Stomach (tissue), 19 donors: ENCODE data around the gene MRPS16. TPM values are rescaled to one million over a fixed set of nuclear protein-coding genes. Genes with fewer than 3 reads are reported as not detected.

ENCODE experiments used
- DNase-seq, 2 donors: peaks; one replicate each; pipeline versions ENCODE4 v3.0.0 to v3.0.0-alpha.2; 2013 to 2019
- H3K27ac ChIP-seq, 5 donors: fragments of 200-600 bp in 4 of 5; sonication (generic) in 4 of 5; one replicate each; pipeline ENCODE4 v1.5.1; 2013 to 2019; ENCODE audit warnings: mild to moderate bottlenecking in 1 of 5, moderate library complexity in 1 of 5
- H3K27me3 ChIP-seq, 3 donors: fragments of 200-600 bp; sonication (generic); one replicate each; pipeline ENCODE4 v1.5.1; 2017 to 2019; ENCODE audit warnings: mixed run types in 1 of 3
- H3K36me3 ChIP-seq, 4 donors: fragments of 200-600 bp; sonication (generic); 1 replicate in 3 of 4; 2 replicates in 1 of 4; pipeline ENCODE4 v1.5.1; 2016 to 2019
- H3K4me1 ChIP-seq, 4 donors: fragments of 200-600 bp; sonication (generic); one replicate each; pipeline ENCODE4 v1.5.1; 2016 to 2019
- H3K4me3 ChIP-seq, 4 donors: fragments of 200-600 bp; sonication (generic) in 3 of 4; one replicate each; pipeline ENCODE4 v1.5.1; 2016 to 2019; ENCODE audit warnings: mild to moderate bottlenecking in 1 of 4
- H3K9me3 ChIP-seq, 4 donors: fragments of 200-600 bp; sonication (generic); one replicate each; pipeline ENCODE4 v1.5.1; 2016 to 2019
- CTCF ChIP-seq, 7 experiments: fragments of 450-650 bp in 4 of 7; fragments of 200-600 bp in 3 of 7; sonication (generic) in 3 of 7; IDR thresholded peaks; one replicate each; pipeline ENCODE4 v1.5.1; 2016 to 2019; ENCODE audit warnings: antibody characterized with exemption in 7 of 7, control low read depth in 2 of 7, mild to moderate bottlenecking in 1 of 7
- EP300 ChIP-seq: sonication (generic); formaldehyde crosslinking; IDR thresholded peaks from one replicate; pipeline ENCODE4 v1.6.1; 2017; ENCODE audit warnings: antibody characterized with exemption
- POLR2A ChIP-seq, 4 donors: fragments of 450-650 bp; IDR thresholded peaks; one replicate each; pipeline ENCODE4 v1.6.1; 2016; ENCODE audit warnings: antibody characterized with exemption in 4 of 4, control low read depth in 2 of 4, mild to moderate bottlenecking in 1 of 4, moderate library complexity in 1 of 4
- POLR2AphosphoS5 ChIP-seq, 3 donors: sonication (generic); formaldehyde crosslinking; IDR thresholded peaks; one replicate each; pipeline ENCODE4 v1.6.1; 2016; ENCODE audit warnings: antibody characterized with exemption in 3 of 3
- WGBS, 5 donors: extraction: QIAGEN DNeasy Blood & Tissue Kit in 3 of 5; methylation state at CpG; one replicate each; pipeline versions ENCODE4 v1.1.5 to v1.1.7; 2013 to 2018; 5-methylcytosine and 5-hydroxymethylcytosine counted together
- intact Hi-C: fragments of 100-400 bp; cut with DNase I; formaldehyde crosslinking; loops from one replicate; pipeline ENCODE4 v1.15.1; 2023; ENCODE audit warnings: low total_unique reads
- long read RNA-seq, 10 donors: transcript quantifications; one replicate each; lab custom pipeline, GENCODE V29; 2026
- polyA plus RNA-seq, 3 donors: library from polyadenylated mRNA; stranded (reverse); fragments of 200-250 nt; gene quantifications; one replicate each; pipeline ENCODE4 v1.2.3, GENCODE V29; 2013
- total RNA-seq, 5 donors: library from RNA; depleted of rRNA; stranded (reverse); fragments of >200 nt; gene quantifications; one replicate each; pipeline versions ENCODE4 v1.1.0 to v1.2.3, GENCODE V29; 2014 to 2016
- donor health status: healthy with polysubstance abuse.
- donor health status: Bipolar disorder and iron deficiency.
- donor health status: healthy.

Gene MRPS16
- total RNA-seq (10 to 100 TPM in 4 of 5 donors, 1 to 10 TPM in 1; 6.4 to 68.7 (median 50.4) TPM), polyA plus RNA-seq (10 to 100 TPM; 51.8 to 62.7 (median 61.5) TPM)
- long read RNA-seq, donor 1, transcript MRPS16-202 (3 exons, 2,634 nt) = major isoform, 14 of 15 reads
- long read RNA-seq, donor 1, partial matches to known transcripts = 0 of 15 reads
- long read RNA-seq, donor 1, other reads (novel, unspliced or antisense) = 0 of 15 reads
- long read RNA-seq, donor 2, transcript MRPS16-202 (3 exons, 2,634 nt) = major isoform, 24 of 26 reads
- long read RNA-seq, donor 2, partial matches to known transcripts = 0 of 26 reads
- long read RNA-seq, donor 2, other reads (novel, unspliced or antisense) = 0 of 26 reads
- long read RNA-seq, donor 3, transcript MRPS16-202 (3 exons, 2,634 nt) = major isoform, 24 of 24 reads
- long read RNA-seq, donor 3, partial matches to known transcripts = 0 of 24 reads
- long read RNA-seq, donor 3, other reads (novel, unspliced or antisense) = 0 of 24 reads
- long read RNA-seq, donor 4, partial matches to known transcripts = 0 of 1 reads
- long read RNA-seq, donor 4, other reads (novel, unspliced or antisense) = 0 of 1 reads
- long read RNA-seq, donor 5, transcript MRPS16-202 (3 exons, 2,634 nt) = major isoform, 36 of 39 reads
- long read RNA-seq, donor 5, partial matches to known transcripts = 0 of 39 reads
- long read RNA-seq, donor 5, other reads (novel, unspliced or antisense) = 0 of 39 reads
- long read RNA-seq, donor 6, transcript MRPS16-202 (3 exons, 2,634 nt) = major isoform, 70 of 80 reads
- long read RNA-seq, donor 6, partial matches to known transcripts = 6 of 80 reads
- long read RNA-seq, donor 6, other reads (novel, unspliced or antisense) = 0 of 80 reads
- long read RNA-seq, donor 7, transcript MRPS16-202 (3 exons, 2,634 nt) = major isoform, 36 of 39 reads
- long read RNA-seq, donor 7, partial matches to known transcripts = 0 of 39 reads
- long read RNA-seq, donor 7, other reads (novel, unspliced or antisense) = 0 of 39 reads
- long read RNA-seq, donor 8, transcript MRPS16-202 (3 exons, 2,634 nt) = major isoform, 28 of 33 reads
- long read RNA-seq, donor 8, partial matches to known transcripts = 5 of 33 reads
- long read RNA-seq, donor 8, other reads (novel, unspliced or antisense) = 0 of 33 reads
- long read RNA-seq, donor 9, transcript MRPS16-202 (3 exons, 2,634 nt) = major isoform, 36 of 49 reads
- long read RNA-seq, donor 9, partial matches to known transcripts = 11 of 49 reads
- long read RNA-seq, donor 9, other reads (novel, unspliced or antisense) = 0 of 49 reads
- long read RNA-seq, donor 10, transcript MRPS16-202 (3 exons, 2,634 nt) = major isoform, 14 of 16 reads
- long read RNA-seq, donor 10, partial matches to known transcripts = 0 of 16 reads
- long read RNA-seq, donor 10, other reads (novel, unspliced or antisense) = 0 of 16 reads

- Histone ChIP-seq H3K36me3 (peaks cover 15 to 23% (median 22%) of the 10 kb centered on the region in 4 donors), H3K9me3 (no peaks in the 10 kb centered on the region), H3K27ac (peak within 1 kb of the TSS; percentile 93 to 95 (median 94)), H3K4me3 (peak within 1 kb of the TSS; percentile 76 to 87 (median 84)), H3K4me1 (peaks cover 28 to 40% (median 33%) of the 10 kb centered on the region in 4 donors), H3K27me3 (no peaks in the 10 kb centered on the region)
- peak; percentile 89 to 99 (median 99) for TF ChIP-seq POLR2AphosphoS5 (IDR thresholded peaks at IDR 0.05)
- TF ChIP-seq POLR2A (IDR thresholded peaks at IDR 0.05) = peak in 1 of 4 donors; percentile 55
- TF ChIP-seq CTCF (IDR thresholded peaks at IDR 0.05) = no peak
- DNase-seq = peak; percentile 93 to 99
- intact Hi-C loops = no loop called here
- WGBS, 5 donors = 0 to 1% (median 0%) methylated on average over 51 of the region's 51 CpGs
These were observed at the start of gene MRPS16 for GRCh38 chr10:73252445-73253224. MRPS16 (minus strand) TSS chr10:73252644; CDS start chr10:73252482, 162 bp downstream.

- TF ChIP-seq POLR2A (IDR thresholded peaks at IDR 0.05) (no peak), CTCF (IDR thresholded peaks at IDR 0.05) (no peak), POLR2AphosphoS5 (IDR thresholded peaks at IDR 0.05) (no peak), EP300 (no peak)
- H3K27ac ChIP-seq = no peak overlapping the region
- H3K9me3 ChIP-seq = no peaks in the 10 kb centered on the region
- H3K36me3 ChIP-seq = no peaks in the 10 kb centered on the region
- intact Hi-C loops = no loop called here
- no peak for DNase-seq
- no peaks in the 10 kb centered on the region for H3K4me1 ChIP-seq
- H3K27me3 ChIP-seq = no peaks in the 10 kb centered on the region
- no peak overlapping the region for H3K4me3 ChIP-seq
- WGBS, 5 donors = 70 to 80% (median 77%) methylated on average over 3 of the region's 3 CpGs
These were observed 44.5 kb upstream of the MRPS16 start for GRCh38 chr10:73296946-73297345.

- peaks cover 0 to 21% (median 2%) of the 10 kb centered on the region in 4 donors for H3K36me3 ChIP-seq
- H3K27me3 ChIP-seq = no peaks in the 10 kb centered on the region
- TF ChIP-seq CTCF (IDR thresholded peaks at IDR 0.05) (no peak), POLR2A (IDR thresholded peaks at IDR 0.05) (no peak), POLR2AphosphoS5 (IDR thresholded peaks at IDR 0.05) (no peak), EP300 (no peak)
- no peak overlapping the region for H3K4me3 ChIP-seq
- intact Hi-C loops = no loop called here
- no peak for DNase-seq
- no peaks in the 10 kb centered on the region for H3K9me3 ChIP-seq
- no peaks in the 10 kb centered on the region for H3K4me1 ChIP-seq
- WGBS, 5 donors = 75 to 90% (median 86%) methylated on average over 3 of the region's 3 CpGs
- no peak overlapping the region for H3K27ac ChIP-seq
These were observed 41.0 kb upstream of the MRPS16 start for GRCh38 chr10:73293461-73293860.
